ENCODE data around the gene OR6C74.

OR6C74 gene

DNA sequence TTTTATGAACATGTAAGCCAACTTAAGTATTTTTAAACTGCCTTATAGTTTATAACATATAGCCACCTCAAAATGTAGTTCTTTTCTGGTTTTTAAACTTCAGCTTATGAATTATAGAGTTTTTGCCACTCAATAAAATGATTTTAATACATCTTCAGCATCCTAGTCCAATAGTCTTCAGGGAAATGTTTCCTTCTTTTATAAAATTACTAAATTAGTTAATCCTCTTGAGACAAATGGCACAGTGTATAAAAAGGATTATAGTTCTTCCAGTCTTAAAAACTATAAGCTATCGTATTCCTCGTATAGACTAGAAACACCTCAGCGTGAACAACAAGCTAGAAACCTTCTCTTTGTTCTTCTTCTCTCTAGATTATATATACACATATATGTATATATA is at the start of gene OR6C74:
TSS of gene OR6C74 (plus strand) at position 301 of the 400 bp plus-strand sequence. CDS start 2,679 bp downstream, outside the sequence.
- DNase-seq (ENCODE audit: low read depth in 2 of 2) = no peak

DNA sequence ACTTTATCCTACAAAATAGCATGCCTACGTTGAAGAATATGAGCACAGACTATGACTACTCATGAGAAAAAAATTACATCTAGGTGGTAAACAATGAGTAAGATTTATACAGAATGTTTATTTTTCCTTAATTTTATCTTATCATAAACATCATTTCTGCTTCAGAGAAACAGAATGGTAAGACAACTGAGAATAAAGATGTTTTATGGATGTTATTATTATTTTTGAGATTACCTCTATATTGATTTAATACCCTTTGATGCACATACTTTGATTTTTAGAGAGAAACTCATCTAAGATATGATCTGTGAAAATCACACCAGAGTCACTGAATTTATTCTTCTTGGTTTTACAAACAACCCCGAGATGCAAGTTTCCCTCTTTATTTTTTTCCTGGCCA is 23.7 kb upstream of the OR6C74 start, which contains the start of gene OR10A7:
TSS of gene OR10A7 (plus strand) at position 301 of the 400 bp plus-strand sequence. CDS start at position 301, 0 bp downstream.
- no peak for DNase-seq (ENCODE audit: low read depth in 2 of 2)

DNA sequence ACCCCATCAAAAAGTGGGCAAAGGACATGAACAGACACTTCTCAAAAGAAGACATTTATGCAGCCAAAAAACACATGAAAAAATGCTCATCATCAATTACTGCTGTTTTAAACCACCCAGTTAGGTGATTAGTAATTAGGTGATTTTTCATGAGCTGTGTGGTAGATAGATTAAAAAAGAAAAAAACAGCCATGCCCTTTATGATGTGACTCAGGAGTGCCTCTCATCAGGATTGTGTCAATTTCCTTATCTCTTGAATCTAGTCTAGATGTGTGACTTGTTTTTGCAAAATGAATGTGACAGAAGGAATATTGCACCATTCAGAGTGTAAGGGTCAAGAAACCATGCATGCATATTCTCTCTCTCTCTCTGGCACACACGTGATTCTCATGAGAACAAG is 17.9 kb upstream of the OR6C74 start:
- no peak for DNase-seq (ENCODE audit: low read depth in 2 of 2)

DNA sequence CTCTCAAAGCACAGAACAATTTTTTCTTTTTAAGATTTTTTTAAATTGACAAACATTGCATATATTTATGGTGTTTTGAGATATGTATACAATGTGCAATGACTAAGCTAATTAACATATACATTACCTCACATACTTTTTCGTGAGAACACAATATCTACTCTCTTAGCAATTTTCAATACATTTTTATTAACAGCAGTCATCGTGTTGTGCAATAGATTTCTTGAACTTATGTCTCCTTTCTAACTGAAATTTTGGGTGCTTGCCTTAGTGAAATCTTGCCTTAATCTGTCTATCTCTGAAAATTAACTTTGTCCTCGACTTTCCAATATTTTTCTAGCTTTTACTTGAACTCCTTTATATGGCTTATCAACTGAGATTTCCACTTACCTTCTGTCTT is 16.8 kb upstream of the OR6C74 start:
- no peak for DNase-seq (ENCODE audit: low read depth in 2 of 2)

DNA sequence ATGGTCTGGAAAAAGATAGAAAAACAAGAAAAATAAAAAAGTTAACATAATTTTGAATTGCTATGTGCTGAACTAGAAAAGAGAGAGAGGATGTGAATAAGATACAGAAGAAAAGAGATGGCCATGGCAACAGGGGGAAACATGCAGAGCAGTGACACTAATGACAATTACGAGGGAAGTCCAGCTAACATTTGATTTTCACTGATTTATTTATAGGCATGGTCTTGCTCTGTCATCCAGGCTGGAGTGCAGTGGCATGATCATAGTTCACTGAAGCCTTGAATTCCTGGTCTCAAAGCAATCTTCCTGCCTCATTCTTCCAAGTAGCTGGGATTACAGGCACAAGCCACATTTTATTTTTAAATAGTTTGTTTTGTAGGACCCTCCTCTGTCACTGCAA is 1.8 kb downstream of the OR6C74 start:
- no peak for DNase-seq (ENCODE audit: low read depth in 2 of 2)

DNA sequence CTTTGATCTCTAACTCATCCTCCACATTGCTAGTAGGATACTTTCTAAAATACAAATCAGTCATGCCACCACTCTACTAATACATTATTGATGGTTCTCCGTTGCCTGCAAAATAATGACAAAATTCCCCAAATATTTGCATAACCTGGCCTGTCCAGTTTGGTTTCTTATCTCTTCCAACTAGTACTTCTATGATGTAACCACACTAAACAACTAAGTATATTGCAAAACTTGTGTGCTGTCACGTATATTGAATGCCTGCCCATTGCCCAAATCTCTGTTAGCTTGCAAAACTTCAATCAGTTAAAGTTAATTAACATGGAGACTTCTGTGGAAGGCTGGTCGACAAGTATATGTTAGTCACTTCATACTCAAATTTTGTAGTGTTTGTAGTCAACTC is 6.5 kb downstream of the OR6C74 start:
- no peak for DNase-seq (ENCODE audit: low read depth in 2 of 2)

DNA sequence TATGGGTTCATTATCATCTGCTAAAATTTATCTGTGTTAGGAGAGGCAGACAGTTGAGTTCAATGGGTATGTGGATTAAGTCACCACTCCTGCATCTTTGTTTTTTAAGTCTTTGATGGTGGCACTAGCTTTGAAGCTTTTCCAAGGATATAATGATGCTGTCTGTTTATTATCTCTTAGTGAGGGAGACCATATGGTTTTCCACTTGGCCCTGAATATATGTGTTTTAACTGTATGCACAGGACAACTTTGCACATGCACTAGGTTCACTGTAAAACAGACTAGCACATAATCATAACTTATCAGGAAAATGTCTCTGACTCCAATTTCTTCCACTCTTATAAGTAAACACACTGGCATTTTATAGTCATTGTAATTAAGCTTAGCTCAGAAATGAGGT is 8.9 kb downstream of the OR6C74 start:
- no peak for DNase-seq (ENCODE audit: low read depth in 2 of 2)

DNA sequence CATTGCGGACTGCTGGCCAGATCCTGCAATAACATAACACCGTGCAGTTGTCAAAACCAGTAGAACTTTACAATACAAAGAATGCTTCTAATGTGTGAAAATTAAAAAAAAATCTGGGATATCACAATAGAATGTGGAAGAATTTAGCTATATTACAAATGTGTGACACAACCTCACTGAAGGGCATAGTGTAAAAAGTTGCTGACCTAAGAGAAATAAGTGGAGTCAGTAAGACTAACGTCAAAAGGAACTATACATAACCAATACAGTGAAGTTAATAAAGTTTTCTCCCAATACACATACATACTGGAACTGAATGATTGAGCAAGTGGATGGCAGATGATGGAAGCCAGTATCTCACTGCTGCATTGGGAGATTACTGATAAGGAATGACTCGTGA is 12.4 kb downstream of the OR6C74 start:
- DNase-seq (ENCODE audit: low read depth in 2 of 2) = no peak

DNA sequence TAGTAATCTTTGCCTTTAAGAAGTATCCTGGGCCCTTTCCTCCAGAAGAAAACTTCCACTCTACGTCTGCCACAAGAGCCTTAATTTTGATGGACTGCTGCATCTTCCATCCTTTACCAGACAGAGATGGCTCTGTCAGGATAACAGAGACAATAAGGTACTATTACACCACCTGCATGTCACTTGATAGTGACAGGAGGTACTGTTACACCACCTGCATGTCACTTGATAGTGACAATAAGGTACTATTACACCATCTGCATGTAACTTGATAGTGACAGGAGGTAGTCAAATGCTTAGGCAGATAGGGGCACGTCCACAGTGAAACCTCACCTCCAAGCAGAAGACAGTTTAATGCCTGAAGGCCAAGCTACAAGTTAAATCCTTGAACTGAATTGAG is 13.9 kb downstream of the OR6C74 start:
- DNase-seq (ENCODE audit: low read depth in 2 of 2) = no peak

DNA sequence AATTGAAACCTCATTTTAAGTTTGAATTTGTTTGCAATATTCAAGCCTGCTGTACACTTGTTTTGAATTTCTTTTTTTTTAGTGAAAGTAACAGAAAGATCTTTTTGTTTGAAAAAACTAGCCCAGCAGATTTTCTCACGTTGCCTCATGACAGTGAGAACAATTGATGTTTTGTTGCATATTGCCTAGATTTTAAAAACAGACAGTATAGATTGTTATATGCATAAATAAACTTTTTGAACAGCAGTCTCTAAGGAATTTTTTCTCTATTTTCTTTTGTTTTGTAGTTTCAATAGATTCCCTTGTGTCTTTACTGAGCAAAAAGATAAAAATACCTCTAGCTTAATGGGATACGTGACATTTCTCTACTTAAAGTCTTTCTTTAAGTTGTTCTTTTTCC is 36.6 kb downstream of the OR6C74 start:
- no peak for DNase-seq (ENCODE audit: low read depth in 2 of 2)

DNA sequence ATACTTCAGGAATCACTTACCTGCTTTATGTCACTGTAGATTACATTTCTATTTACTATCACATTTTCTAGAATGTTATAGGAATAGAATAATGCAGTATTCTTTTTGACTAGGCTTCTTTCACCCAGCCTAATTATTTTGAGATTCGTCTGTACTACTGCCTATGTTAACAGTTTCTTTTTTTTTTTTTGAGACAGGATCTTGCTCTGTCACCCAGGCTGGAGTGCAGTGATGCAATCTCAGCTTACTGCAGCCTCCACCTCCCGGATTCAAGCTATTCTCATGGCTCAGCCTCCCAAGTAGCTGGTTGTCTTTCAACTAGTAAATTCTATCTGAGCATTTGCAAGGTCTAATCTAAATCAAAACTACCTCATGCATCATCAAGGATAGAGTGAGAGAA is 45.6 kb downstream of the OR6C74 start:
- no peak for DNase-seq (ENCODE audit: low read depth in 2 of 2)

Measured in stimulated activated CD4-positive, alpha-beta T cell treated with anti-CD3 and anti-CD28 coated beads, Interleukin-4, amount 100 ng/mL, for 48 hours (primary cell).